GM18907 (cell line): Measurements from ENCODE around the gene PDXK.
A peak's percentile ranks its signal among the peaks of the same experiment; 100 is the strongest.

Experiments
- ATAC-seq: cut with Tn5 transposase; IDR thresholded peaks from one replicate; pipeline ENCODE4 v1.9.1; 2021; ENCODE audit warnings: mild to moderate bottlenecking, moderate library complexity; ENCODE audit not compliant: unreplicated experiment

The PDXK gene

DNA sequence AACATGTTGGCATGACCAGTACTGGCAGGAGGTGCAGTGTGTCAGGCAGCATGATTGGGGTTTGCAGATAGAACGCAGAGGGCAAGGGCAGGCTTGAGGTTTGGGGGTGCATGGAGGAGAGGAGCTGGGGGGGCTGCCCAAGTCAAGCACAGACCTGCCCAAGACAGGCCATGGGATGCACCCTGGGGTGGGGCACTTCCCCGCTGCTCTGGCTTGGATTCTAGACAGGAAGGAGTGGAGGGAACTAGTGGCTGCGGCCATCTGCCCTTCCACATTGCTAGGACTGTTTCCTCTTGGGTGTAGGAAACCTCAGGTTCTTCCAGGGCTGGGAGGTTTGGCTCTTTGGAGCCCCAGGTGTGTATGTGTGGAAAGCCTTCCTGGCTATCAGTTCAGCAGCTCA is 3.0 kb downstream of the PDXK start:
- no peak for ATAC-seq

GRCh38 chr21:43723648-43724047 is 4.7 kb downstream of the PDXK start:
- no peak for ATAC-seq

DNA sequence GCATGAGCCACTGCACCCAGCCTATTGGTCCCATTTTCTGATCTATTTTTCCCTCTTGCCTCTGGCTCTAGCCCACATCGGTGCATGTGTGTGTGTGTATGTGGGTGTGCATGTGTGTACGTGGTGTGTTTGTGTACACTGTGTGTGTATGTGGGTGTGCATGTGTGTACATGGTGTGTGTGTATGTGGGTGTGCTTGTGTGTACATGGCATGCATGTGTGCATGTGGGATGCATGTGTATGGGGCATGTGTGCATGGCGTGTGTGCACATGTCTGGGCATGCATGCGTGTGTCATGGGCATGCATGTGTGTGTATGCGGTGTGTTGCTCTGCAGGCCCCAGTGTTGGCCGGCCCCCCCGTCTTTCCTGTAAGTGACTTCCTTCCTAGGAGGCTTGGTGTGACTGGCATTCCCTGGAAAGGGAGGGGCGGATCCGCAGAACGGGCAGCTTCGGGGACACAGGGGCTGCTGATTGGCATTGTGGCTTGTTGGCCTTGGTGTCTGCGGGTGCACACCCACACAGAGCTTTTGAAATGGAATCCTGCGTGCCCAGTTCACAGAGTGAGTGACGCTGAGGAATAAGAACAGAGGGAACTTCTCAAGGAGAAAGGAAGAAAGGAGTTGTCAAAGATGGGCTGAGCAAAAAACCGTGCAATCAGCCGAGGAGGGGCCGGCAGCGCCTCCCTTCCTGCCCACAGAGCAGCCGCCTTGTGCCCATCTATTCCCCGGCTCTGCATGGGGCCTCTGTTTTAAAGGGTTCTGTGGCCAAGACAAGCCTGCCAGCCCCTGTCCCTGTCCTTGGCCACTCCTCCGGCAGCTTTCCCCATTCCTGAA is 8.0 kb downstream of the PDXK start:
- no peak for ATAC-seq

- ATAC-seq, result no peak
Observed at GRCh38 chr21:43727519-43728153, 8.7 kb downstream of the PDXK start.

DNA sequence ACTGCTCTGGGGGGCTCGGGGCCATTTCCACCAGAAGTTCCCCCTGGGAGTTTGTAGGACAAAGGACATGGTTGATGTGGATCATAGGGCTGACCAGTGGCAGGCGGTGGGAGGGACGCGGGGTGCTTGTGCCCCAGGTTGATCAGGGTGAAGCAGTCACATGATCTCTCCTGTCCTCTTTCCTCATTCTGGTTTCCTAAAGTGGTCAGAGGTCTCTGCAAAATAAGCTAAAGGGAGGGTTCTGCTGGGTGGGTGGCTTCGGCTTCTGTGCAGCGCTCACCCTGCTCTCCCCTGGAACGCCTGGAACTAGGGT is 9.2 kb downstream of the PDXK start:
- no peak for ATAC-seq

- ATAC-seq, result peak; percentile 62
Observed at GRCh38 chr21:43728467-43729390, 9.8 kb downstream of the PDXK start.

DNA sequence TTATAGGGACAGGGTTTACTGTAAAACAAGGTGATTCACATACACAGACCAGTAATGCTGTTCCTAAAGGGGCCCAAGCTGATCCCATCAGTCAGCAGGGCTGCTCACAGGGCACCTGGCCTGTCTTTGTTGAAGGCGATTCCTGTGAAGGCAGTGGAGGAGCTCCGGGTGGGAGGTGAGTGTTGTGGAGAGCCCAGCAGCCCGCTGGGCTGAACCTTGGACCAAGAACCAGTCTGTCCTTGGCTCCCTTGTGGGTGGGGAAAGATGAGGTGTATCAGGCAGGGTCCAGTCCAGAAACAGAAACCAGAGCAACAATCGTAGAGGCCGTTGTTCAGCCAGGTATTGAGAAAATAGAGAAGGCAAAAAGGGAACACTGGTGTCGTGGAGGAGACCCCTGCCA is 12.5 kb downstream of the PDXK start:
- ATAC-seq, result no peak

GRCh38 chr21:43731891-43732711 is 13.2 kb downstream of the PDXK start:
- no peak for ATAC-seq

DNA sequence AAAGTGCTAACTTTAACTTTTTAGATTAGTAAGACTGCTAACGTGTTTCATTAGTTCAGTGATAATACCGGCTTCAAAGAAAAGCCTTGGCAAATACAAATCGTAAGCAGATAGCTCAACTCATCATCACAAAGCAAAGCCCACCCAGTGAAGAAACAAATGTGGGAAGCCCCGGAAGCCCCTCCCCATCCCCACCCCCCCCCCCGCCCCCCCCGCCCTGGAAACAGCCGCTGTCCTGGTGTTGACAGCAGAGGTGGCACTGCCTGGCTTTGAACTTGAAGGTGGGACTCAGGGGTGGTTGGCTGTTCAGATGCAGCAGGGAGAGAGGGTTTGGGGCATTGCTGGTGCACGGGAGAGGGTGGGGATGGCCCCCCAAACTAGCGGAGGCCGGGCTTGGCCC is 14.1 kb downstream of the PDXK start:
- no peak for ATAC-seq

GRCh38 chr21:43733529-43734071 is 14.7 kb downstream of the PDXK start:
- no peak for ATAC-seq

DNA sequence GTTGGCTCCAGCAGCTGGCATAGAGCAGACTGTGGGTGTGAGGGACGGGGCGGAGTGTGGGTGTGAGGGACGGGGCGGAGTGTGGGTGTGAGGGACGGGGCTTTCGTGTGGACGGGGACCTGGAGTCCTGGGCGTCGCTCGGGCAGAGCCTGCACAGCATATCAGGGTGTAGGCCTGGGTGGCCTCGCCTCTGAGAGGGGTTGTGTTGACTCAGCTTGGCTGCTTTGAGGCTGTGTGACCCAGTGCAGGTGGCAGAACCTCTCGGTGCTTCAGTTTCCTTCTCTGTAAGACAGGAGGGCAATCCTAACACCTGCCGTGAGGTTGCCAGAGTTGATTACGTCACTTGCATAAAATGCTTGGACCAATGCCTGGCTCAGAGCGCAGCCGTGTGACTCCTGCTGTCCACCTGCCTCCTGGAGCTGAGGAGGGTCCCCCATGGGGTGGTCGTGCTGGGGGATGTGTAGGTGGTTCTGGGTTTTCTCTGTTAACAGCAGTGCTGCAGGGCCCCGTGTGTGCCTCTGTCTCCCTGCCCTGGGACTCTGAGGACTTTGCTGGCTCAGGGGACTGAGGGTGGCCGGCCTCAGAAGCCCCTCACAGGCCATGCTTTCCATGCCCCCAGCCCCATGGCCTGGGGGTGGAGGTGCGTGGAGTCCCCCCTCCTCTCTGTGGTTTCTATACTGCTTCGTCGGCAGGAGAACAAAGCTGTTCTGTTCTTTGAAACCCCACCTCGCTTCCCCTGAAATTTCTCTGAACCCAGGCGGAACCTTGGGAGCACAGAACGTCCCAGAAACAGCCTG is 15.4 kb downstream of the PDXK start:
- ATAC-seq, result no peak

GRCh38 chr21:43734928-43735229 is 15.9 kb downstream of the PDXK start:
- no peak for ATAC-seq

- no peak for ATAC-seq
Observed at GRCh38 chr21:43735236-43736091, 16.5 kb downstream of the PDXK start.

DNA sequence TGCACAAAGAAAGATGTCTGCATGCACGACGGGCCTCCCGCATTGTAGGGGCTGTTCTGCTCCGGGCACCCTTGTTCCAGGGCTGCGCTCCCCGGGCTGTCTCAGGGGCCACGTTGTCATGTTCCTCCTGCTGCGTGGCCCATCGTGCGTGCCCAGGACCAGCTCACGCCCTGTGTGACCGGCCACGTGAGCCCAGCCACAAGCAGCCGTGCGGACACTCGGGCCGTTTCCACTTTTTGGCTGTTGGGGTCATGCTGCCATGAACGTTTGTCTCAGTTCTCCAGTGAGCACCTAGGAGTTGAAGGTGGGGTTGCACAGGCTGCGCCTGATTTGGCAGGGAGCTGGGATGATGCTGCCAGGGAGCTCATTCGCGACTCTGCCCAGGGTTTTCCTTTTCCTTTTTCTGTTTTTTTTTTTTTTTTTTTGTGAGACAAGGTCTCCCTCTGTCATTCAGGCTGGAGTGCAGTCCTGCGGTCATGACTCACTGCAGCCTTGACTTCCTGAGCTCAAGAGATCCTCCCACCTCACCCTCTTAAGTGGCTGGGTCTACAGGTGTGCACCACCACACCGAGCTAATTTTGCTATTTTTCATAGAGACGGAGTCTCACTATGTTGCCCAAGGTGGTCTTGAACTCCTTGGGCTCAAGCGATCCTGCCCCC is 17.4 kb downstream of the PDXK start:
- no peak for ATAC-seq

GRCh38 chr21:43737158-43737950 is 18.4 kb downstream of the PDXK start:
- ATAC-seq, result no peak

DNA sequence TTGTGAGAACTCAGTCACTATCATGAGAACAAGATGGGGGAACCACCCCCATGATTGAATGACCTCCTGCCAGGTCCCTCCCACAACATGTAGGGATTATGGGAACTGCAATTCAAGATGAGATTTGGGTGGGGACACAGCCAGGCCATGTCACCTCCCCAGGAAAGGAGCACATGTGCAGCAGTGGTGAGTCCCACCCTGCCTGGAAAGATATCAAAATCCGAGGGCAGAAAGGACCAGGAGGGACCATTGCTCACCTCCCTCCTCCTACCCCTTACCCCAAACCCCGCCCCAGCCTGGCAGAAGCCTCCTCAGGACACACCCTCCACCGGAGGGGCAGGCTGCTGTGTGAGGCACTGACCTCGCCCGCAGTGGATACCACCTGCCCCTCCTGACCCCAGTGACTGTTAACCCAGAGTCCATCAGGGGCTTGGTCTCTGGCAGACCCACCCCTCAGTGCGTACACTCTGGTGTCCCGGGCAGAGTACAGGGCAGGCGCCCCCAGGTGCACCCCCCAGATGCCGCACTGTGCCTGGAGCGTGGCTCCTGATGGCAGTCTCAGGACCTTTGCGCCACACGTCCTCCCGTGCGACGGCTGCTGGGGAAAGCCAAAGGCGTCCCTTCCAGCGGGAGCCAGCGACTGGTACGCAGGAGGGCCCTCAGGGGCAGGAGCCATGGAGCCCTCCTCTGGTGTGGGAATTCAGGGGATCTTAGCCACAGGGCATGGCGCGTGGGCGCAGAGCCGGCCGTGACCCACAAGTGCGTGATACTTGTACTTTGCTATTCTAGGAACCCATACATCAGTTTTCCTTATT is 20.9 kb downstream of the PDXK start:
- no peak for ATAC-seq
